Activated CD8-positive, alpha-beta T cell treated with anti-CD3 and anti-CD28 coated beads for 36 hours (primary cell): Measurements from ENCODE around the gene ATP8B3. TPM values are rescaled to one million over a fixed set of nuclear protein-coding genes. Genes with fewer than 3 reads are reported as not detected.

ENCODE experiments used
- ATAC-seq: fragments of 200-7000 bp; cut with Tn5 transposase; one replicate; pipeline ENCODE4 v1.10.0; 2021; ENCODE audit warnings: mild to moderate bottlenecking, moderate library complexity
- CTCF ChIA-PET: fragments of 350-600 bp; sonication (Branson Sonifier 250); formaldehyde crosslinking; loops from one replicate; lab custom pipeline; 2021; ENCODE audit warnings: antibody characterized with exemption; lab: Charles Lee
- POLR2A ChIA-PET: fragments of 350-600 bp; sonication (Branson Sonifier 250); formaldehyde crosslinking; loops from one replicate; lab custom pipeline; 2021; ENCODE audit warnings: antibody characterized with exemption; lab: Charles Lee
- DNase-seq: peaks from one replicate; pipeline ENCODE4 v3.0.0-alpha.2; 2020
- H3K27ac Mint-ChIP-seq: one replicate; pipeline ENCODE4 v1.8.0; 2021; ENCODE audit warnings: mild to moderate bottlenecking, mixed read lengths
- H3K27me3 Mint-ChIP-seq: one replicate; pipeline ENCODE4 v1.8.0; 2021; ENCODE audit warnings: mixed read lengths
- H3K36me3 Mint-ChIP-seq: one replicate; pipeline ENCODE4 v1.8.0; 2021; ENCODE audit warnings: low read depth, mixed read lengths
- H3K4me1 Mint-ChIP-seq: one replicate; pipeline ENCODE4 v1.8.0; 2021; ENCODE audit warnings: low read depth, mixed read lengths
- H3K4me3 Mint-ChIP-seq: one replicate; pipeline ENCODE4 v1.8.0; 2021; ENCODE audit warnings: mild to moderate bottlenecking, moderate library complexity, mixed read lengths
- H3K9me3 Mint-ChIP-seq: one replicate; pipeline ENCODE4 v1.8.0; 2021; ENCODE audit warnings: mixed read lengths
- intact Hi-C: fragments of 100-400 bp; cut with micrococcal nuclease; formaldehyde crosslinking; loops from one replicate; pipeline ENCODE4 v1.10.0; 2022
- total RNA-seq, 2 experiments: library from RNA; stranded (reverse); gene quantifications; one replicate each; pipeline ENCODE4 v1.2.3, GENCODE V29; 2021
- TF ChIP-seq, protein P1 (sequence below): fragments of 200-600 bp; IDR thresholded peaks from one replicate; pipeline ENCODE4 v1.8.0; 2022; ENCODE audit warnings: antibody characterized with exemption, mild to moderate bottlenecking

Gene ATP8B3
- total RNA-seq, 2 experiments from 2014 or later: 5.8 to 8.2 TPM

DNA sequence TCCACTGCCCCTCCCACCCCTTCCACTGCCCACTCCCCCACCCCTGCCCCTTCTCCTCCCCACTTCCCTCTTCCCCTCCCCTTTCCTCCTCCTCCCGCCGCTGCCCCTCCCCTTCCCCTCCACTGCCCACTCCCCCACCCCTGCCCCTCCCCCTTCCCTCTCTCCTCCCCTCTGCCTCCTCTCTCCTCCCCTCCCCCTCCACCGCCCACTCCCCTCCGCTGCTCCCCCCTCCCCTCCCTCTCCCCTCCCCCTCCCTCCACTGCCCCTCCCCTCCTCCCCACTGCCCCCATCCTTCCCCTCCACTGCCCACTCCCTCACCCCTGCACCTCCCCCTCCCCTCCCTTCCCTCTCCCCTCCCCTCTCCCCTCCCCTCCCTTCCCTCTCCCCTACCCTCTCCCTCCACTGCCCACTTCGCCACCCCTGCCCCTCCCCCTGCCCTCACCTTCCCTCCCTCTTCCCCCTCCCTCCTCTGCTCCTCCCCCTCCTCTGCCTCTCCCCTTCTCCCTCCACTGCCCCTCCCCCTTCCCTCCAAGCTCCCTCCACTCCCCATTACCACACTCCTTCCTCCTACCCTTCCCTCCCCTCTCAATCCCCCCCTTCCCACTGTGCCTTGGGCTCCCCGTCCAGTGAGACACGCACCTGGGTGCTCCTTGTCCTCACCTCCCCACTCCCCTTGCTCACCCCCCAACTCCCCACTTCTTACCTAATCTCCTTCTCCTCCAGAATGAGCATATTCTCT lies 21.9 kb downstream of the ATP8B3 start:
- H3K9me3 Mint-ChIP-seq: no peaks in the 10 kb centered on the region
- TF ChIP-seq, protein P1, sequence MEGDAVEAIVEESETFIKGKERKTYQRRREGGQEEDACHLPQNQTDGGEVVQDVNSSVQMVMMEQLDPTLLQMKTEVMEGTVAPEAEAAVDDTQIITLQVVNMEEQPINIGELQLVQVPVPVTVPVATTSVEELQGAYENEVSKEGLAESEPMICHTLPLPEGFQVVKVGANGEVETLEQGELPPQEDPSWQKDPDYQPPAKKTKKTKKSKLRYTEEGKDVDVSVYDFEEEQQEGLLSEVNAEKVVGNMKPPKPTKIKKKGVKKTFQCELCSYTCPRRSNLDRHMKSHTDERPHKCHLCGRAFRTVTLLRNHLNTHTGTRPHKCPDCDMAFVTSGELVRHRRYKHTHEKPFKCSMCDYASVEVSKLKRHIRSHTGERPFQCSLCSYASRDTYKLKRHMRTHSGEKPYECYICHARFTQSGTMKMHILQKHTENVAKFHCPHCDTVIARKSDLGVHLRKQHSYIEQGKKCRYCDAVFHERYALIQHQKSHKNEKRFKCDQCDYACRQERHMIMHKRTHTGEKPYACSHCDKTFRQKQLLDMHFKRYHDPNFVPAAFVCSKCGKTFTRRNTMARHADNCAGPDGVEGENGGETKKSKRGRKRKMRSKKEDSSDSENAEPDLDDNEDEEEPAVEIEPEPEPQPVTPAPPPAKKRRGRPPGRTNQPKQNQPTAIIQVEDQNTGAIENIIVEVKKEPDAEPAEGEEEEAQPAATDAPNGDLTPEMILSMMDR: no peak
- POLR2A ChIA-PET: interaction anchor here (0.5 kb wide), 1 partner anchor 40 kb away, joined by 3 read pairs; no protein-coding TSS in a partner anchor
- no peak overlapping the region for H3K4me3 Mint-ChIP-seq
- no peaks in the 10 kb centered on the region for H3K36me3 Mint-ChIP-seq
- H3K27me3 Mint-ChIP-seq: peaks cover 11% of the 10 kb centered on the region
- no peak overlapping the region for H3K27ac Mint-ChIP-seq
- intact Hi-C loops: no loop called here
- ATAC-seq (no peak), DNase-seq (no peak)
- CTCF ChIA-PET: interaction anchor here (1.2 to 1.4 kb wide), 2 partner anchors 12 to 36 kb away, joined by 4 read pairs; no protein-coding TSS in a partner anchor
- peaks cover 6% of the 10 kb centered on the region for H3K4me1 Mint-ChIP-seq

DNA sequence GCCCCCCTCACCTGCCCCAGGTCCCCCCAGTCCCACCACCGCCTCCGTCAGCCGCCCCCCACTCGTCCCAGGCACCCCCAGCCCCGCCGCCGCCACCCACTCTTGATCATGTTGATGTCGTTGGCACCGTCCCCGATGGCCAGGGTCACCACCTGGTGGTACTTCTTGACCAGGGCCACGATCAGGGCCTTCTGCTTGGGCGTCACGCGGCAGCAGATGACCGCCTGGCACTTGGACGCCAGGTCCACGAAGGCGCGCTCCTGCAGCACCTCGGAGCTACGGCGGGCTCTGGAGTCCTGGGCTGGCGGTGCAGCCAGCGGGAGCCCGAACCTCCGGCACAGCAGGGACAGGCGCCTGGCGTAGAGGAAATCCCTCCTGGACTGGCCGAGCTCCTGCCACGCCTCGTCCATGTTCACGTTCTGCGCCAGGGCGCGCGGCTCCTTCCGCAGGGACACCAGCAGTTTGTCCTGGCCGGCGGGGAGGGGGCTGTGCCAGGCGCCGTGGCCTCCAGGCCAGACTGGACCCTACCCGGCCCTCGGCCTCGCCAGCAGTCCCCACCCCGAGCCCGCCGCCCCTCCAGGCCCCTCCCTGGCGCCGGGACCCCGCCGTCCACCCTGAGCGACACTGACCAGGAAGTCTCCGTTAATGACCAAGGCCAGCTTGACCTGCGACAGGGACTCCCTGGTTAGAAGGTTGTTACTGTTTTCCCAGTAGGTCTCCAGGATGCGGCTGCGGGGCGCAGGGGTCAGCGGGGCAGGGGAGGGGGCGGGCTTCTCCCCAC lies 22.6 kb downstream of the ATP8B3 start:
- Mint-ChIP-seq H3K27ac (no peak overlapping the region), H3K4me1 (peaks cover 4% of the 10 kb centered on the region), H3K36me3 (no peaks in the 10 kb centered on the region), H3K9me3 (no peaks in the 10 kb centered on the region), H3K4me3 (no peak overlapping the region), H3K27me3 (peaks cover 11% of the 10 kb centered on the region)
- DNase-seq (no peak), ATAC-seq (no peak)
- TF ChIP-seq, protein P1: no peak
- ChIA-PET CTCF (interaction anchor here (0.7 to 2.9 kb wide), 6 partner anchors 9 to 117 kb away, joined by 3 to 12 read pairs (median 4); no protein-coding TSS in a partner anchor), POLR2A (no interaction called here)
- intact Hi-C loops: no loop called here

DNA sequence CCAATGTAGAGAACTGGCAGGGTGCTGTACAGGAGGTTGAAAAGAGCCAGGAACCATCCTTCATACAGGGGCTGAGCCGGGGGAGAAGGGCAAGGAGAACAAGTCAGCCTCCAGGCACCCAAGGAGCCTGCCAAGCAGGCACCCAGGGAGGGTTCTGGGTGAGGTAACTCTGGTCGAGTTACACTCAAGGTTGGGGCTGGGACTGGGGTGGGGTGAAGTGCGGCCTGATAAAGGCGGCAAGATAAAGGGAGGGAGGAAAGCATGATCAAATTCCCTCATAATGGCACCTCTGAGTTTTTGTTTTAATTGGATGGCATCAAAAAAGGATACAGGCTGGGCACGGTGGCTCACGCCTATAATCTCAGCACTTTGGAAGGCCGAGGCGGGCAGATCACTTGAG lies 25.0 kb downstream of the ATP8B3 start:
- Mint-ChIP-seq H3K4me1 (no peaks in the 10 kb centered on the region), H3K27me3 (peaks cover 18% of the 10 kb centered on the region), H3K36me3 (no peaks in the 10 kb centered on the region), H3K27ac (no peak overlapping the region), H3K4me3 (no peak overlapping the region), H3K9me3 (no peaks in the 10 kb centered on the region)
- ChIA-PET POLR2A (no interaction called here), CTCF (interaction anchor here (1.2 to 2.9 kb wide), 2 partner anchors 39 to 114 kb away, joined by 7 to 10 read pairs; no protein-coding TSS in a partner anchor)
- ATAC-seq (no peak), DNase-seq (no peak)
- TF ChIP-seq, protein P1: no peak
- intact Hi-C loops: no loop called here

DNA sequence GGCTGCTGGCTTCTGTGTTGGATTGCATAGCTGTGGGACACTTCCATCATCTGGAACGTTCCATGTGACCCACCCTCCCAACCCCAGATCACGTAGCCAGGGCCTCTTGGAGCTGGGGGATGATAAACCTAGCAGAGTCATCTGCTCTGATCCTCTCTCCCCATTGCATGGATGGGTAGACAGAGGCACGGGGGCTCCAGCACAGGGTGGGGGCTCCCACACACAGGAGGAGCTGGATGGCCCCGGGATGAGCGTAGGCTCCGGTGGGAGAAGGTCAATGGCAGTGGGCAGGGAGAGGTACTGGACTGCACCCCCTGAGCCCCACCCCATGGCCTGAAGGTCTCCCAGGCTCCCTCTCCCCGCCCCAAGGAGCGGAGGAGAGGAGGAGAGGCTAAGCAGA lies 25.4 kb downstream of the ATP8B3 start:
- Mint-ChIP-seq H3K27me3 (peaks cover 18% of the 10 kb centered on the region), H3K4me3 (no peak overlapping the region), H3K9me3 (no peaks in the 10 kb centered on the region), H3K36me3 (no peaks in the 10 kb centered on the region), H3K4me1 (no peaks in the 10 kb centered on the region), H3K27ac (no peak overlapping the region)
- CTCF ChIA-PET: interaction anchor here (1.2 kb wide), 2 partner anchors 9 to 40 kb away, joined by 3 to 7 read pairs; no protein-coding TSS in a partner anchor
- intact Hi-C loops: no loop called here
- ATAC-seq (no peak), DNase-seq (no peak)
- POLR2A ChIA-PET: no interaction called here
- TF ChIP-seq, protein P1: no peak
